NCI-H1694 (cell line): Measurements from ENCODE around the gene LEKR1.

Experiments
- DNase-seq: peaks from one replicate; lab custom pipeline; 2025; lab: John Stamatoyannopoulos, UW

Gene LEKR1

GRCh38 chr3:157081626-157082210 is 255.6 kb downstream of the LEKR1 start:
- DNase-seq: no peak

DNA sequence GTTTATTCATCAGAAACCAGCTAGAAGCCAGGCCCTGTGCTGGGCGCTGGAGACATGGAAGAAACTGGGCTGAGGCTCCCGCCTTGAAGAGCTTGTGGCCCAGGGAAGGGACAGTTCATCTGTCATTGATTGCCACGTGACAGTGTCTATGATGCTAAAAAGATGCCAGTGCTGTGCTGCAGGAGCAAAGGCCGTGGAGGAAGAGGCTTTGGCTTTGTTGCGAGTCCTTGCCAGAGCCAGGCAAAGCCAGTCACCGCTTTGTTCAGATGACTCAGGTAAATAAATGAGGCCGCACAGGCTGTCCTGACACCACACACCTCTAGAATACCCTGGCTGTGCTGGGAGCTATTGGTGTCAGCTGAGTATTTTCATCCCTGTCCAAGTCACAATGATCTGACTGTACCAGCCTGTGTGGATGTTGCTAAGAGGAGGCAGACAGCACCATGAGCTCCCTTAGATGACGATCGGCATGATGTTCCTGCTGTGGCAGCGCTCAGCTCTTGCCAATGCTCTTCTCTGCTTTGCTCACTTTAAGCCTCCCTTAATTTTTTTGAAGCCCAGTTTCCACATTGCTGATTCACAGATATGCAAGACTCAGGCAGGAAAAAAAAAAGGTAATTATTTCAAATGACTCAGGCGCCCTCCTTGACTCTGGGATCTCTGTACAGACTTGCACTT is 256.3 kb downstream of the LEKR1 start:
- DNase-seq: no peak

DNA sequence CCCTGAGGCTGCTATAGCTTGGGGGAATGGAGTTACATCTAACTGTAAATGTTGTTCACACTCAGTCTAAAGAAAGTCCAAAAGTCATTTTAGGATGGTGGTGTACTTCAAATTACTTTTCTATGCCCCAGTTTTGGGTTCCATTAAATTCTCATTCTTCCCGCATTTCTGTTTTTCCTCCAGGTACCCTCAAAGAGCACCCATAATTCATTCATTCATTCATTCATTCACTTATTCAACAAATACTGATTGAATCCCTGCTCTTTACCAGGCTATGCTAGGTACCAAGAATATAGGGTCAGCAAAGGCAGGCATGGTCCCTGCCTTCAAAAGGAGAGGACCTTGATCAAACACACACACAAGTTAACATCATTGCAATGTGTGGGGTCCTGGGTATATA is 257.7 kb downstream of the LEKR1 start:
- no peak for DNase-seq

GRCh38 chr3:157086060-157086750 is 260.1 kb downstream of the LEKR1 start:
- DNase-seq: no peak

DNA sequence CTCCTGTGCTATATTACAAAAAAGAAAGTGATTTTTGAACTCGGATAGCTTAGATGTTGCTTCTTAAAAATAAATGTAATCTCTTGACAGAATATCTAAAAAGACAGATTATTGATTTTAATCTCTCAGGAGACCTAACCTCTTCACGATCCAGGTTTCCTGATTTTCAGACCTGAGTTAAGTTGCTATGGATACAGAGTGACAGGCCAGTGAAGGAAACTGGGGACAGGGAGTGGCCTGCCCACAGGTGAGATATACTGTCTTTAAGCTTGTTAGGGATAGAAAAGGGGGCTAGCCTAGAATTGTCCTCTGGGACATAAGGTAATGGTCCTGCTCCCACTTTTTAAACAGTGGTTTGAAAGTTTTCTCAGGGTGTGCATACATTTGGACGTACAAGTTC is 260.6 kb downstream of the LEKR1 start:
- no peak for DNase-seq

DNA sequence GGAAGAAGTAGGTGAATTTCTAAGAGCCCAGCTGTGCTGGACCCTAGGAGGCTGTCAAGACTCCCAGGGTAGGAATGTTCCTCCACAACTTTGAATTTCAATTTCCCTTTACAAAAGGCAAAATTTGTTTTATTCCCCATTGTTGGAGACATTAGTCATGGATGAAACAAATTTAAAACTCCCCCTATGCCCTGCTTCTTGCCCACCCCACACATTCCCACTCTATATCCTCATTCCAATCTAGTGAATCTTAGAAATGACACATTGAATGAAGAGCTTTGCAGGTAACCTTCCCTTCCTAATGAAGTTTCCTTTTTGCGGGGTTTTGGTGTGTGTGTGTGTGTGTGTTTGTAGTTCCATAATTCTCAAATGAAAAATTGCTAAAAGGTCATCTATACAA is 261.2 kb downstream of the LEKR1 start:
- no peak for DNase-seq

DNA sequence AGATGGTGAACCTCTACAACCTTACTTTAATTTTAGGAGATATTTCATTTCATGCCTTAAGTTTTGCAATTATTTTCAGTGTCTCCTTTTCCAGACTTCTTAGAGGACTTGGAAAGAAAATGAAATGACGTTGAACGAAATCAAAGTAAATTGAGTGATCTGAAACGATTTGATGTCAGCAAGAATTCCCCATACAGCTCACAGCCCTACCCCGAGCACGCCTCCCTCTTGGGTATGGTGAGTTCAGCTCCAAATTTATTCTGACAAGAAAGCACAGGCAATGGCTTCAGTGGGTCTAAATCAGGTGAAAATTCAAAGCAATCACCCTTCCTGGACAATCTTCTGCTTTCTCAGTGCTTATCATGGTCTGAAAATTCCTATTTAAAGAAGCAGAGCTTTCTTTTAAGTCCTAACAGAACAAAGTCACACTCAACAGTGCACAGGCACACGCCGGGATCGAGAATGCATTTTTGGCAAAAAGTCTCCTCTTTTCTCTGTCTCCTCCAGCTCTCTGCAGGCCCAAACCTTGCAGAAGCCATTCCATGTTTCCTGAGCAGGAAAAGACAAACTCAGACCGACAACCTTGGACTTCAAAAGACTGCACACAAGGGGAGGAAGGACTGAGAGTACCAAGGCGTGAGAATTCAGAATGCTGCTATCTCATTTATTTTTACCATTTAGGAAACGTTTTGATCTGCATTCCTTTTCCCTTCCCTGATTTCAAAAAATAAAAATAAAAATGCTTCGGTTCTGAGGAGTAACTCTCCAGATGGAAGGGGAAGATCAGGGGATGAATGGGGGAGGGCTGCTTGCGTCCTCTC is 261.8 kb downstream of the LEKR1 start:
- no peak for DNase-seq

GRCh38 chr3:157088601-157089454 is 262.7 kb downstream of the LEKR1 start:
- DNase-seq: no peak

DNA sequence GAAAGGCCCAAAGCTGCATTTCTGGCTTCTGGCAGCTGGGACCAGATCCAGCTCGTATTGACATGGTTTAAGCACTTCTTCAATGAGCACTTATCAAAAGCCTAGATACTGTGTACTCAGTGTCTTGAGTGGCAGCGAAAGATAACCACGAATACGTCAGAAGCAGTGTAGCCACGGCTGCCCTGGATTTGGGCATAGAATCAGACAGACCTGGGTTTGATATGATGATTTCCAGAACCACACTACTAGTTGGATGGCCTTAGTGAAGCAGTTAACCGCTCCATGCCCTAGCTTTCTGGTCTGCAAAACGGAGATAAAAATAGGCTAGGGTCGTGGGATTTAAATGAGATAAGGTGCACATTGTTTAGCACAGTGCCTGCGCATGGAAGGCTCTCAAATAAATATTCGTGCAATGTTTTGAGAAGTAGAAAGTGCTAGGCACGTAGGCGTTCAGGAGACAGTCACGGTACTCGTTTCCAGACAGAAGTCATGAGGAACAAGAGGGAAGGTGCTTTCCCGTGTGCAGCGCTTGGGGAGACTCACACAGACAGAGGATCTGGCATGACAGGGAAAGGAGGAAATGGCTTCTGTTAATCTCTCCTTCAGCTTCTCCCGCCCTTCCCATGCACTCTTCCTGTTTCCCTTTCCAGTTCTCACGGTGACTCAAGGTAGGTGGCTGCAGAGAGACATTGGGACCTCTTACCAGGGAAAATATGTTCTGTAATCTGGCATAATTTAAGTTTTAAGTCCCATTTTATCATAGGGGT is 263.5 kb downstream of the LEKR1 start:
- DNase-seq: no peak

- no peak for DNase-seq
Observed at GRCh38 chr3:157091083-157091833, 265.1 kb downstream of the LEKR1 start.

DNA sequence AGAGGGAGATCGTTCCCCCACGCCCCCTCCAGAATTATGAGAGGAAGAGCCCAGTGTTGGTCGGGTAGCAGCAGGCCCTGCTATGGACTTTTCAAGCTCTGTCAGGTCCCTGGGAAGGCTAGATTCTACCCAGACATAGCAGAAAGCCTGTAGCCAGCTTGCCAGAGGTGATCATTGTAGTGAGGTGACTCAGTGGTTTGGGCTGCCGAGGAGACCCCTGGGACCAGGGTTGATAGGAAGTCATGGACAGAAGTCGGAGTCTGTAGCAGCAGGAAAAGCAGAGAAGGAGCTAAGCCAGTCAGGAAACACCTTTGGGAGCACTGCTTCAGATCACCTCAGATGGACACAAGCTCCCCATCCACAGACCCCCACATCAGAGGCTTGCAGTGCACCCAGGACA is 266.1 kb downstream of the LEKR1 start:
- no peak for DNase-seq

DNA sequence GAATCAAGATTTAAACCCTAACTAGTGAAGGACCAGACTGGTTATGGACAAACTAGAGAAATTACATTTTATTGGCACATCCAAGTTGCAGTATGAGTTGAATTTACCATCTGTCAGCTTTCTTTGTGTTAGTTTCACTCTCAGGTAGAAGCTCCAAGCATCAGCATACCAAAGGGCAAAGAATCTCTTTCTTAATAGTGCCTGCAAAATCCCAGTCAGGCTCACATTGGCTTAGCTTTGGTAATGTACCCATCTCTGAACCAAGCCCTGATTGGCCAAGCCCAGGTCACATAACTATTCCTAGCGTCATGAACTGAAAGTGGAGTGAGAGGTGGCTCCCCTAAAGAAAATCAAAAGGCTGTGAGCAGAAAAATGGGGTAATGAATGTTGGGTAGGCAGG is 266.9 kb downstream of the LEKR1 start:
- no peak for DNase-seq

DNA sequence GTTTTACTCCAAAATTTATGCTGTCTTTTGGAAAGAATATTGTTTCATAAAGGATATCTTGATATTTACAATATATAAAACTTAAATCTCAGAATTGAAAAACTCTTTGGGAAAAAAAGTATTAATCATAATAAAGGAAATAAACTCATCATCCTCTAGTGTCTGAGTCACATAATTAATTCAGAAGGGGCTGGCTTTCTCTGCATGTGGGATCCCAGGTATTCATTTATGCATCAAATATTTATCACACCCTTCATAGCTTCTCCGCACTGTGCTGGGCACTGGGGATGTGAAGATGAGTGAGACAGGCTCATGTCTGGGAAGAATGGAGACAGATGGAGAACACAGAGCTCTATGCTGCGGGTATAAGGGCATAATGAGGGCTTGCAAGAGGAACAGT is 268.1 kb downstream of the LEKR1 start:
- no peak for DNase-seq

DNA sequence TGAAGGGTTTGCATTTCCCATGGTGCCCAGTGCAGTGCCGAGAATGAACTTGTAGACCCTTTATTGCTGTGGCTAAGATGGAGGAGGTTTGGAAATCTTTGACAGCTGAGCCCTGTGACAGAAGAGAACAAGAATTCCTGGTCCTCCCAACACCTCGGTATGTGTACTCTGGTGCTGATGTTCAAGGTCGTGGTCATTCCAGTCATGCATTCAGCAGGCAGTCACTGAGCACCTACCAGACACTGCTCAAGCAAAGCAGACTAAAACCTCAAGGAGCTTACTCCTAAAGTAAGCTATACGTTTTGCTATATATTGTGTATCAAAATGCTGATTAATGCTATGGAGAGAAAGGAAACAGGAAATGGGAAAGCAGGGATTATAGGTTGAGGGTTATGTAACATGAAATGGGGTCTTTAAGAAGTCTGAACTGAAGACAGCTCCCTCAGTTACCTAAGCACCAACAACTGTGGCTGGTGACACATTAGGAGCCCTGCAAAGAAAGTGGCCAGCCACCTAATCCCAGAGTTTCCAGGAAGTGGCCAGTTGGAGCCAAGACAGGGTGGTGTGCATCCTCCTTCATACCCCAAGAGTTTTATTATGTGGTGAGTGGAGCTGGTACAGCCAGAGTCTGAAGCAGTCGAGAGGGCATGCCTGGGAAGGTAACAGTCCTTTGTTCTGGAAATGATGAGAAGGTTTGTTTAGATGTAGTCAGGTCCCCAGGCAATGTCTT is 268.8 kb downstream of the LEKR1 start:
- DNase-seq: no peak
